SU-DHL-6 (cell line): ENCODE results near the gene CAMKK1.

Experiments used
- H2AFZ ChIP-seq: fragments of 200-600 bp; sonication (generic); 2 replicates; pipeline ENCODE4 v1.6.1; 2014; ENCODE audit warnings: low read depth, mild to moderate bottlenecking, moderate library complexity, mixed read lengths, antibody characterized with exemption, low read length; ENCODE audit not compliant: severe bottlenecking
- H3F3A ChIP-seq: fragments of 200-600 bp; shearing (Covaris generic); 2 replicates; pipeline ENCODE4 v1.6.0; 2016; ENCODE audit warnings: antibody characterized with exemption, mild to moderate bottlenecking; ENCODE audit not compliant: insufficient read depth
- H3K27ac ChIP-seq: fragments of 200-600 bp; sonication (generic); 2 replicates; pipeline ENCODE4 v1.5.1; 2016; ENCODE audit warnings: low read depth, mild to moderate bottlenecking, low read length, moderate library complexity, mixed read lengths
- H3K27me3 ChIP-seq: fragments of 200-600 bp; sonication (generic), shearing (Covaris generic); 2 replicates; pipeline ENCODE4 v1.6.0; 2014; ENCODE audit warnings: mild to moderate bottlenecking, low read length
- H3K36me3 ChIP-seq: fragments of 200-600 bp; sonication (generic); 2 replicates; pipeline ENCODE4 v1.6.1; 2014; ENCODE audit warnings: mild to moderate bottlenecking, low read length, mixed read lengths
- H3K4me2 ChIP-seq: fragments of 300-600, 200-600 bp; shearing (Covaris generic), sonication (generic); 2 replicates; pipeline ENCODE4 v1.6.0; 2014; ENCODE audit warnings: low read length, low read depth, mild to moderate bottlenecking; ENCODE audit not compliant: poor library complexity, severe bottlenecking
- H3K4me3 ChIP-seq: fragments of 200-600 bp; sonication (generic); 2 replicates; pipeline ENCODE4 v1.5.1; 2014; ENCODE audit warnings: antibody characterized with exemption, low read length, mild to moderate bottlenecking, mixed read lengths; ENCODE audit not compliant: insufficient read depth, poor library complexity, severe bottlenecking
- H3K79me2 ChIP-seq: fragments of 200-600 bp; sonication (generic); 2 replicates; pipeline ENCODE4 v1.6.1; 2014; ENCODE audit warnings: mild to moderate bottlenecking, low read length, moderate library complexity; ENCODE audit not compliant: insufficient read depth
- H3K9ac ChIP-seq: fragments of 200-600 bp; sonication (generic); 2 replicates; pipeline ENCODE4 v1.7.0; 2014; ENCODE audit warnings: mild to moderate bottlenecking, low read length
- H3K9me2 ChIP-seq: fragments of 200-600 bp; sonication (generic); replicated peaks from 2 replicates; pipeline ENCODE4 v1.6.1; 2014; ENCODE audit warnings: low read length; ENCODE audit not compliant: insufficient read depth
- H3K9me3 ChIP-seq: fragments of 200-600 bp; sonication (generic); 2 replicates; pipeline ENCODE4 v1.6.1; 2014; ENCODE audit warnings: low read length, mixed read lengths; ENCODE audit not compliant: insufficient read depth
- H4K20me1 ChIP-seq: fragments of 200-600 bp; sonication (generic); 2 replicates; pipeline ENCODE4 v1.6.1; 2014; ENCODE audit warnings: low read depth, mild to moderate bottlenecking, antibody characterized with exemption, low read length, moderate library complexity, mixed read lengths
- CTCF ChIP-seq: fragments of 200-600 bp; sonication (generic); IDR thresholded peaks from one replicate; pipeline ENCODE4 v1.5.1; 2017; ENCODE audit warnings: antibody characterized with exemption, mild to moderate bottlenecking, low read length, moderate library complexity; ENCODE audit not compliant: insufficient read depth, poor library complexity, severe bottlenecking
- EZH2phosphoT487 ChIP-seq: fragments of 200-600 bp; sonication (generic), shearing (Covaris generic); conservative IDR thresholded peaks from 2 replicates; pipeline ENCODE4 v1.6.1; 2018; ENCODE audit warnings: mild to moderate bottlenecking, antibody characterized with exemption, low read length, moderate library complexity, mixed read lengths

Gene CAMKK1

DNA sequence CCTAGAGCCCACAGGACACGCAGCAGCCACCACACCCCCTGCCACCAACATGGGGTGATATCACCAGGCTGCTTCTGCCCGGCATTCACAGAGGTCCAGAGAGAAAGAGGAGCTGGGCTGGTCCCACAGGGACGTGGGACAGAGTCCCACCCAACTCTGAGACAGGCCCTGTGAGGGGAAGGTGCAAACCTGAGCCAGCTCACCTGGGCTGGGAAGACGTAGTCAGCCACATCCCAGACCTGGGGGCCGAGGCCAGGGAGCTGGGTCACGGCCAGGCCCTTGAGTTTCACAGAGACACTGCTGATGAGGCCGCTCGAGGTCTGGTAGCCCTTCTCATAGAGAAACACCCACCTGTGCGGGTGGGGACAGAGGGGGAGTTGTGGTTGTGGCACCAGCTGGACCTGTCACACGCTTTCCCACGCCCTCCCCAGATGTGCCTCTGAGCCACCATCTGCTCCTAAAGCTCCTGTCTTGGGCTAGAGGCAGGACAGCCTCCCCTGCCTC is 12.2 kb upstream of the CAMKK1 start:
- H3K9me3 ChIP-seq = no peaks in the 10 kb centered on the region
- no peak overlapping the region for H3K4me3 ChIP-seq
- H3F3A ChIP-seq = peaks cover 4% of the 10 kb centered on the region; the same call in 1 of the 2 replicates
- H3K79me2 ChIP-seq = no peaks in the 10 kb centered on the region
- no peaks in the 10 kb centered on the region for H3K9me2 ChIP-seq
- H3K36me3 ChIP-seq = no peaks in the 10 kb centered on the region
- H3K27ac ChIP-seq = no peak overlapping the region
- H2AFZ ChIP-seq = no peak overlapping the region
- TF ChIP-seq CTCF (no peak), EZH2phosphoT487 (no peak)
- no peak overlapping the region for H3K4me2 ChIP-seq
- H3K9ac ChIP-seq = no peak overlapping the region
- H4K20me1 ChIP-seq = no peaks in the 10 kb centered on the region
- no peaks in the 10 kb centered on the region for H3K27me3 ChIP-seq

GRCh38 chr17:3904501-3904900 is 11.6 kb upstream of the CAMKK1 start:
- Histone ChIP-seq H3K9me2 (no peaks in the 10 kb centered on the region), H3K79me2 (no peaks in the 10 kb centered on the region), H3K9ac (no peak overlapping the region), H3K4me3 (no peak overlapping the region), H3K36me3 (no peaks in the 10 kb centered on the region), H4K20me1 (no peaks in the 10 kb centered on the region), H2AFZ (no peak overlapping the region), H3K9me3 (no peaks in the 10 kb centered on the region), H3K27me3 (no peaks in the 10 kb centered on the region), H3F3A (peaks cover 2% of the 10 kb centered on the region; the same call in 1 of the 2 replicates), H3K27ac (no peak overlapping the region), H3K4me2 (no peak overlapping the region)
- TF ChIP-seq CTCF (no peak), EZH2phosphoT487 (no peak)

DNA sequence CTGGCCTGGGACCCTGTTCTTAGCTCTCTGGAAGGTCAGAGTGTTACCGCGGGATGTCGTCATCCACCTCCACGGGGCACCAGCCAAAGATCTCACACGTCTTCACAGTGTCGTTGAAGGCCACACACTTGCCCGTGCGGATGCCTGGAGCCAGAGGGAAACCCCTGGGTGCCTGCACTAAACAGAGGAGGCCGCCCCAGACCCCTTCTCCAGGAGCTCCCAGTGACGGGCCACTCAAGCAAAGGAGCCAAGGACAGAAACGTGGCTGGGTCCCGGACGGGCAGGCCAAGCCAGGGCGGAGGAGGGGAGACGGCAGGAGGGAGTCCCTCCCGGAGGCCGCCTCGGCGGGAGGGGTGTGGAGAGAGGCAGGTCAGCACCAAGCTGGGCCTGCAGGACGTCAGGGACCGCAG is 11.0 kb upstream of the CAMKK1 start:
- no peaks in the 10 kb centered on the region for H3K9me2 ChIP-seq
- TF ChIP-seq CTCF (no peak), EZH2phosphoT487 (no peak)
- H2AFZ ChIP-seq = no peak overlapping the region
- H3K36me3 ChIP-seq = no peaks in the 10 kb centered on the region
- H3K79me2 ChIP-seq = no peaks in the 10 kb centered on the region
- no peaks in the 10 kb centered on the region for H3K9me3 ChIP-seq
- H3K9ac ChIP-seq = no peak overlapping the region
- no peaks in the 10 kb centered on the region for H3K27me3 ChIP-seq
- H3K27ac ChIP-seq = no peak overlapping the region
- H3K4me3 ChIP-seq = no peak overlapping the region
- no peak overlapping the region for H3K4me2 ChIP-seq
- no peaks in the 10 kb centered on the region for H4K20me1 ChIP-seq
- no peaks in the 10 kb centered on the region; the same call in 1 of the 2 replicates for H3F3A ChIP-seq
